Kidney epithelial cell (primary cell): Measurements from ENCODE around the gene RCAN1. TPM values are rescaled to one million over a fixed set of nuclear protein-coding genes. Genes with fewer than 3 reads are reported as not detected.
"Not testable (repeated sequence)": the region's sequence is repeated elsewhere in the genome, so short reads cannot be mapped to it uniquely, and the experiment has no call there.

Experiments used
- DNase-seq: peaks from one replicate; pipeline ENCODE4 v3.0.0-alpha.2; 2010; ENCODE audit warnings: low read depth
- H3K27me3 ChIP-seq: 2 replicates; pipeline ENCODE4 v1.6.0; 2011; ENCODE audit warnings: low read length; ENCODE audit not compliant: control insufficient read depth, insufficient read depth
- H3K36me3 ChIP-seq: 2 replicates; pipeline ENCODE4 v1.5.1; 2011; ENCODE audit warnings: low read length; ENCODE audit not compliant: control insufficient read depth, insufficient read depth
- H3K4me3 ChIP-seq: 2 replicates; pipeline ENCODE4 v1.5.1; 2011; ENCODE audit warnings: low read depth, mild to moderate bottlenecking, control low read depth, low read length
- CTCF ChIP-seq: IDR thresholded peaks from 2 replicates; pipeline ENCODE4 v1.5.1; 2011; ENCODE audit warnings: mild to moderate bottlenecking, moderate library complexity, low read length, control low read depth, inconsistent platforms; ENCODE audit not compliant: insufficient read depth, poor library complexity, severe bottlenecking
- total RNA-seq: library from RNA; depleted of rRNA; stranded (reverse); fragments of >200 nt; gene quantifications from 2 replicates; pipeline ENCODE4 v1.2.3, GENCODE V29; 2015

The RCAN1 gene
- total RNA-seq, 1 donor from 2014 or later: 82.4 TPM

- no peak for TF ChIP-seq CTCF
- H3K4me3 ChIP-seq: no peak overlapping the region
- H3K36me3 ChIP-seq: no peaks in the 10 kb centered on the region
- no peaks in the 10 kb centered on the region for H3K27me3 ChIP-seq
- no peak for DNase-seq
Measured at GRCh38 chr21:34502480-34503106, 112.3 kb downstream of the RCAN1 start.

- no peak for DNase-seq
- H3K36me3 ChIP-seq: no peaks in the 10 kb centered on the region
- no peak overlapping the region for H3K4me3 ChIP-seq
- TF ChIP-seq CTCF: no peak
- no peaks in the 10 kb centered on the region for H3K27me3 ChIP-seq
Measured at GRCh38 chr21:34501716-34502115, 113.2 kb downstream of the RCAN1 start.

- no peaks in the 10 kb centered on the region for H3K36me3 ChIP-seq
- no peak for TF ChIP-seq CTCF
Measured at GRCh38 chr21:34500191-34500590, 114.7 kb downstream of the RCAN1 start.

GRCh38 chr21:34499116-34499515 lies 115.8 kb downstream of the RCAN1 start:
- H3K27me3 ChIP-seq: no peaks in the 10 kb centered on the region
- no peak overlapping the region for H3K4me3 ChIP-seq
- no peak for DNase-seq
- TF ChIP-seq CTCF: no peak
- H3K36me3 ChIP-seq: no peaks in the 10 kb centered on the region

More at GRCh38 chr21:34500191-34500590, 114.7 kb downstream of the RCAN1 start:
- Histone ChIP-seq H3K27me3 (no peaks in the 10 kb centered on the region), H3K4me3 (no peak overlapping the region)
- DNase-seq: no peak

DNA sequence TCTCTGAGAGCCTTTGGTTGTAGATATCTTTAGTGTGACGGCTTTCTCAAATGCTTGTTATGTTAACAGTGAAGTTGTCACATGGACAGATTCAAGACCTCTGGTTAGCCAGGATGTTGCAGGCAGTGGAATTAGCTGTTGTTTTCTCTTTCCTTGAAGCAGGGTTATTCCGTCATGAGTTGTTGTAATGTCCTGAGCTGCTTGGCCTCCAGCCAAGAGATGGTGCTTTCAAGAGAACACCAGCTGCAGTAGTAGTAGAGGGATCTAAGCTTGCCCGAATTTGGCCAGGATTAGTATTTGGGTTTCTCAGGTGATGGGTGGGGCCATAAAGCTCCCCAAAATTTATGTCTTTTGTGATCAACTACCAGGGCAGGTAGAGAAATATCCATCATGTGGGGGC lies 116.3 kb downstream of the RCAN1 start:
- Histone ChIP-seq H3K36me3 (no peaks in the 10 kb centered on the region), H3K27me3 (no peaks in the 10 kb centered on the region), H3K4me3 (no peak overlapping the region)
- TF ChIP-seq CTCF: no peak
- no peak for DNase-seq

DNA sequence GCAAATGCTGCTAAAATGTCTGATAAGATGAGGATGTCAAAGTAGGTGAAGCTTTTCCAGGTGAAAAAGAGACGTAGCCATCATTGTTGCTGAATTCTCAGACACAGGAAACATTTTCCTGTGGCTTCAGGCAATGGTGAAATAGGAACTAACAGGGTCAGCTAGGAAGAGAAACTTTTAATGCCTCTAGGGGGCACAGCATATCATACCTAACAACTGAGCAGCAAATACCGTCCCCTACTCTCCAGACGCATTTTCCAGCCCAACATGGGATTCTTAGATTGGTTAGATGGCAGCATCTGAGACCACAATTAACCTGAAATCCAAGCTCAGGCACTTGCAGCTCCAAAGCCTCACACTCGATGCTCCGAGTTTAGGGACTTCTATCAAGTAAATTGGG lies 131.1 kb downstream of the RCAN1 start:
- H3K27me3 ChIP-seq, H3K36me3 ChIP-seq, DNase-seq, H3K4me3 ChIP-seq: not testable (repeated sequence)

DNA sequence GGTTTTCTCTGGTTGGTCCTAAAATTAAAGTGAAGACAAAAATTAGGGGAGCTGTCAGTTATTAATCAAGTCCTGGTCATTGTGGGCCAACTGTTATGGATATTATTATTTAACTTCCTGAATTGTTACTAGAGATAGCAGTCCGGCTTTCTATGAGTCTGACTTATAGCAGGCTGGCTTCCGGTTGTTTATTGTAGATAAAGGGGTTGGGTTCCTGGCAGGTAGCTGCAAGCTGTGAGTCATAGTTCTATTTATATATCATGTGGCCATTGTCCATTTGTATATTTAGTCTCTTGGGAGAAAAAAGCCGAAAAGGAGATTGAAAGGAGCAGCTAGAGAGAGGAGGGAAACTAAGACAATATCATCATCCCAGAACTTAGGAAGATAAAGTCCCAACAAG lies 131.5 kb downstream of the RCAN1 start:
- H3K4me3 ChIP-seq, DNase-seq, H3K36me3 ChIP-seq, H3K27me3 ChIP-seq: not testable (repeated sequence)

GRCh38 chr21:34467333-34467732 lies 147.6 kb downstream of the RCAN1 start:
- not testable (repeated sequence) for H3K36me3 ChIP-seq, H3K4me3 ChIP-seq, DNase-seq, H3K27me3 ChIP-seq
